Measurements from ENCODE around the gene INO80.

- TF ChIP-seq CTCF (conservative IDR thresholded peaks at IDR 0.05; ENCODE audit: low read depth, low read length) (no peak), EZH2 (IDR thresholded peaks at IDR 0.05; ENCODE audit: low read length, unreplicated experiment) (no peak), EZH2phosphoT487 (IDR thresholded peaks at IDR 0.05; ENCODE audit: borderline replicate concordance, low read length) (no peak)
Observed at GRCh38 chr15:41116116-41116961, at the start of gene INO80.
